ENCODE data around the gene INSYN2B. TPM values are rescaled to one million over a fixed set of nuclear protein-coding genes. Genes with fewer than 3 reads are reported as not detected.
A peak's percentile ranks its signal among the peaks of the same experiment; 100 is the strongest.

INSYN2B gene
- total RNA-seq, 1 donor from 2014 or later, result 0.26 TPM

- no peak for DNase-seq (ENCODE audit: low spot score)
- H3K27ac Mint-ChIP-seq, result no peak overlapping the region
- H3K9me3 ChIP-seq (ENCODE audit: low read depth), result no peaks in the 10 kb centered on the region
- no peaks in the 10 kb centered on the region for H3K79me2 ChIP-seq (ENCODE audit: low read depth)
- H3K9me3 Mint-ChIP-seq, result no peaks in the 10 kb centered on the region
- H3K27me3 Mint-ChIP-seq (ENCODE audit: insufficient read depth, low read depth), result peaks cover 4% of the 10 kb centered on the region
- no peak overlapping the region for H3K27ac ChIP-seq
- no peak overlapping the region for H2AFZ ChIP-seq (replicated peaks)
- H3K36me3 ChIP-seq, result no peaks in the 10 kb centered on the region
- no peak overlapping the region for H3K4me3 Mint-ChIP-seq
- peaks cover 11% of the 10 kb centered on the region for H3K4me1 ChIP-seq
- H3F3A ChIP-seq (ENCODE audit: low read depth), result no peaks in the 10 kb centered on the region
- no peak overlapping the region for H3K4me2 ChIP-seq
- H3K9ac ChIP-seq, result no peak overlapping the region
- H3K4me1 Mint-ChIP-seq, result no peaks in the 10 kb centered on the region
- no peak overlapping the region for H3K4me3 ChIP-seq
- TF ChIP-seq CTCF (IDR thresholded peaks at IDR 0.05), result no peak
- TF ChIP-seq EZH2phosphoT487 (IDR thresholded peaks at IDR 0.05), result no peak
- TF ChIP-seq EZH2 (IDR thresholded peaks at IDR 0.05), result no peak
- no peaks in the 10 kb centered on the region for H3K36me3 Mint-ChIP-seq
- no peaks in the 10 kb centered on the region for H4K20me1 ChIP-seq (ENCODE audit: low read depth)
- H3K27me3 ChIP-seq, result no peaks in the 10 kb centered on the region
These were observed 57.8 kb downstream of the INSYN2B start for GRCh38 chr5:169922474-169922873.

GRCh38 chr5:169921949-169922348 is 58.3 kb downstream of the INSYN2B start:
- H3K79me2 ChIP-seq (ENCODE audit: low read depth), result no peaks in the 10 kb centered on the region

GRCh38 chr5:169921384-169921783 is 58.9 kb downstream of the INSYN2B start:
- no peak for DNase-seq (ENCODE audit: low spot score)
- no peak overlapping the region for H3K9ac ChIP-seq
- Mint-ChIP-seq H3K4me3 (no peak overlapping the region), H3K27ac (no peak overlapping the region), H3K9me3 (no peaks in the 10 kb centered on the region), H3K27me3 (ENCODE audit: insufficient read depth, low read depth) (peaks cover 2% of the 10 kb centered on the region), H3K4me1 (no peaks in the 10 kb centered on the region), H3K36me3 (no peaks in the 10 kb centered on the region)
- H3K79me2 ChIP-seq (ENCODE audit: low read depth), result no peaks in the 10 kb centered on the region
- no peaks in the 10 kb centered on the region for H3K27me3 ChIP-seq
- TF ChIP-seq EZH2phosphoT487 (IDR thresholded peaks at IDR 0.05) (no peak), CTCF (IDR thresholded peaks at IDR 0.05) (no peak), EZH2 (IDR thresholded peaks at IDR 0.05) (no peak)
- H3F3A ChIP-seq (ENCODE audit: low read depth), result no peaks in the 10 kb centered on the region
- no peaks in the 10 kb centered on the region for H4K20me1 ChIP-seq (ENCODE audit: low read depth)
- no peak overlapping the region for H3K27ac ChIP-seq
- H3K9me3 ChIP-seq (ENCODE audit: low read depth), result no peaks in the 10 kb centered on the region
- peak overlapping the region; percentile 68 for H2AFZ ChIP-seq (replicated peaks)
- H3K4me1 ChIP-seq, result peaks cover 11% of the 10 kb centered on the region
- H3K4me3 ChIP-seq, result no peak overlapping the region
- H3K4me2 ChIP-seq, result no peak overlapping the region
- no peaks in the 10 kb centered on the region for H3K36me3 ChIP-seq

More at GRCh38 chr5:169921949-169922348, 58.3 kb downstream of the INSYN2B start:
- Histone ChIP-seq H3K9me3 (ENCODE audit: low read depth) (no peaks in the 10 kb centered on the region), H3K27ac (no peak overlapping the region), H2AFZ (replicated peaks) (no peak overlapping the region), H3K9ac (no peak overlapping the region), H3F3A (ENCODE audit: low read depth) (no peaks in the 10 kb centered on the region), H3K4me3 (no peak overlapping the region), H4K20me1 (ENCODE audit: low read depth) (no peaks in the 10 kb centered on the region), H3K4me2 (no peak overlapping the region), H3K4me1 (peaks cover 11% of the 10 kb centered on the region), H3K36me3 (no peaks in the 10 kb centered on the region), H3K27me3 (no peaks in the 10 kb centered on the region)
- no peak overlapping the region for H3K27ac Mint-ChIP-seq
- peaks cover 4% of the 10 kb centered on the region for H3K27me3 Mint-ChIP-seq (ENCODE audit: insufficient read depth, low read depth)
- H3K4me1 Mint-ChIP-seq, result no peaks in the 10 kb centered on the region
- no peaks in the 10 kb centered on the region for H3K9me3 Mint-ChIP-seq
- no peak overlapping the region for H3K4me3 Mint-ChIP-seq
- TF ChIP-seq EZH2 (IDR thresholded peaks at IDR 0.05) (no peak), CTCF (IDR thresholded peaks at IDR 0.05) (no peak), EZH2phosphoT487 (IDR thresholded peaks at IDR 0.05) (no peak)
- H3K36me3 Mint-ChIP-seq, result no peaks in the 10 kb centered on the region
- no peak for DNase-seq (ENCODE audit: low spot score)

Measured in neural progenitor cell (in vitro differentiated cells).